Heart left ventricle (tissue), 16 donors: ENCODE data around the gene TTC7B. TPM values are rescaled to one million over a fixed set of nuclear protein-coding genes. Genes with fewer than 3 reads are reported as not detected.
A peak's percentile ranks its signal among the peaks of the same experiment; 100 is the strongest.

ENCODE experiments used
- ATAC-seq, 4 donors: fragments of 200-7000 bp; cut with Tn5 transposase; one replicate each; pipeline ENCODE4 v1.9.1; 2020 to 2022; ENCODE audit warnings: moderate library complexity in 4 of 4, mild to moderate bottlenecking in 3 of 4, moderate number of reproducible peaks in 1 of 4
- DNase-seq, 5 donors: peaks; one replicate each; pipeline ENCODE4 v3.0.0-alpha.2; 2020
- H3K27ac ChIP-seq, 12 donors: fragments of 200-600 bp; sonication (generic) in 4 of 12; one replicate each; pipeline versions ENCODE4 v1.5.0 to v1.8.0; 2016 to 2022; ENCODE audit warnings: mild to moderate bottlenecking in 2 of 12
- H3K27me3 ChIP-seq, 9 donors: fragments of 200-600 bp; sonication (generic) in 2 of 9; one replicate each; pipeline versions ENCODE4 v1.5.1 to v1.8.0; 2016 to 2022; ENCODE audit warnings: mild to moderate bottlenecking in 3 of 9
- H3K36me3 ChIP-seq, 9 donors: fragments of 200-600 bp; sonication (generic) in 2 of 9; one replicate each; pipeline versions ENCODE4 v1.5.0 to v1.8.0; 2018 to 2022; ENCODE audit warnings: mild to moderate bottlenecking in 2 of 9
- H3K4me1 ChIP-seq, 12 donors: fragments of 200-600 bp; sonication (generic) in 4 of 12; one replicate each; pipeline versions ENCODE4 v1.5.0 to v1.8.0; 2016 to 2022; ENCODE audit warnings: mild to moderate bottlenecking in 3 of 12
- H3K4me3 ChIP-seq, 12 donors: fragments of 200-600 bp; sonication (generic) in 4 of 12; one replicate each; pipeline versions ENCODE4 v1.5.0 to v1.8.0; 2017 to 2022; ENCODE audit warnings: mild to moderate bottlenecking in 9 of 12, moderate library complexity in 4 of 12
- H3K9me3 ChIP-seq, 12 donors: fragments of 200-600 bp; sonication (generic) in 4 of 12; one replicate each; pipeline versions ENCODE4 v1.5.0 to v1.8.0; 2016 to 2022; ENCODE audit warnings: mild to moderate bottlenecking in 1 of 12
- CTCF ChIP-seq, 12 donors: fragments of 200-600 bp; sonication (generic) in 4 of 12; IDR thresholded peaks; one replicate each; pipeline versions ENCODE4 v1.5.0 to v1.8.0; 2018 to 2022; ENCODE audit warnings: antibody characterized with exemption in 12 of 12, mild to moderate bottlenecking in 5 of 12
- POLR2A ChIP-seq, 2 donors: fragments of 450-650 bp; IDR thresholded peaks; one replicate each; pipeline ENCODE4 v1.6.1; 2017; ENCODE audit warnings: antibody characterized with exemption in 2 of 2, mild to moderate bottlenecking in 2 of 2, moderate library complexity in 2 of 2
- WGBS, 4 donors: extraction: QIAGEN DNeasy Blood & Tissue Kit in 2 of 4; methylation state at CpG; one replicate each; pipeline versions ENCODE4 v1.1.5 to v1.1.7; 2013 to 2018; 5-methylcytosine and 5-hydroxymethylcytosine counted together
- intact Hi-C, 10 donors: fragments of 100-400 bp; cut with DNase I; formaldehyde crosslinking; loops; one replicate each; pipeline versions ENCODE4 v1.11.1 to v1.14.2; 2022
- polyA plus RNA-seq, 2 donors: library from polyadenylated mRNA; stranded (reverse); fragments of 200-250 nt; gene quantifications; one replicate each; pipeline ENCODE4 v1.2.3, GENCODE V29; 2013
- total RNA-seq, 9 donors: library from RNA; depleted of rRNA in 2 of 9; stranded (reverse); fragments of >200 nt in 2 of 9; fragmentation: NEBNext Ultra II Directional in 3 of 9; extraction: Animal tissue kit (Norgen Biotek cat#: 25700) in 3 of 9; gene quantifications; one replicate each; pipeline versions ENCODE4 v1.1.0 to v1.2.4, GENCODE V29; 2016 to 2023
- donor health status: ischemic (EF 13 %, LVEDD 7.1; RV severe dilation, severe dysfunction).
- donor health status: healthy with polysubstance abuse.
- donor health status: DM: no; HTN: yes; CAD: no.
- donor health status: DM: no; HTN: no; CAD: no.
- donor health status: ischemic (EF 25% LVEDD 6.9; RV normal size, moderate dysfunction).
- donor health status: ischemic (EF 25% LVEDD 5.7; RV mildly dilated, moderate dysfunction).
- donor health status: healthy.
- donor health status: DM: yes; HTN: yes; CAD: no.
- donor health status: ischemic (EF 35%, LVEDD 5.7; RV mildly dilated, moderate dysfunction).
- donor health status: nonischemic (EF 11% LVEDD 7.7; RV severe dilation, severe dysfunction).
- donor health status: DM: yes; HTN: yes; CAD: no.
- donor health status: PGD.
- donor health status: ischemic (EF 29% LVEDD 5.4; RV normal size, mild dysfunction).
- donor health status: nonischemic (EF 23%, LVEDD 6.1; RV moderate dilation, normal function).

TTC7B gene
- total and polyA plus RNA-seq, 11 donors = 20.3 to 76.1 (median 62.6) TPM

GRCh38 chr14:90730206-90730766 lies 85.9 kb downstream of the TTC7B start:
- TF ChIP-seq CTCF (IDR thresholded peaks at IDR 0.05) = no peak
- Histone ChIP-seq H3K4me3 (no peak overlapping the region), H3K4me1 (peaks cover 0 to 25% (median 2%) of the 10 kb centered on the region in 12 donors), H3K27me3 (no peaks in the 10 kb centered on the region), H3K27ac (no peak overlapping the region), H3K9me3 (no peaks in the 10 kb centered on the region), H3K36me3 (peaks cover 0 to 19% (median 3%) of the 10 kb centered on the region in 9 donors)
- 82 to 95% (median 88%) methylated on average over 9 of the region's 9 CpGs for WGBS, 4 donors
- ATAC-seq (no peak), DNase-seq (no peak)
- intact Hi-C loops = no loop called here

- H3K27ac ChIP-seq = no peak overlapping the region
- no peak for ATAC-seq
- H3K4me3 ChIP-seq = no peak overlapping the region
- H3K4me1 ChIP-seq = peaks cover 0 to 25% (median 2%) of the 10 kb centered on the region in 12 donors
- peaks cover 0 to 29% (median 3%) of the 10 kb centered on the region in 9 donors for H3K36me3 ChIP-seq
- H3K27me3 ChIP-seq = no peaks in the 10 kb centered on the region
- TF ChIP-seq CTCF (IDR thresholded peaks at IDR 0.05) = no peak
- TF ChIP-seq POLR2A (IDR thresholded peaks at IDR 0.05) = no peak
- no peak for DNase-seq
- intact Hi-C loops = no loop called here
- WGBS, 4 donors = 85 to 93% (median 92%) methylated on average over 5 of the region's 5 CpGs
- no peaks in the 10 kb centered on the region for H3K9me3 ChIP-seq
These were observed 87.3 kb downstream of the TTC7B start for GRCh38 chr14:90728951-90729350.

GRCh38 chr14:90727082-90727481 lies 89.1 kb downstream of the TTC7B start:
- DNase-seq (no peak), ATAC-seq (no peak)
- H3K27me3 ChIP-seq = no peaks in the 10 kb centered on the region
- peaks cover 0 to 33% (median 3%) of the 10 kb centered on the region in 9 donors for H3K36me3 ChIP-seq
- H3K4me3 ChIP-seq = no peak overlapping the region
- H3K27ac ChIP-seq = peak overlapping the region in 1 of 12 donors; percentile 21
- intact Hi-C loops = no loop called here
- no peaks in the 10 kb centered on the region for H3K9me3 ChIP-seq
- H3K4me1 ChIP-seq = peaks cover 0 to 16% (median 0%) of the 10 kb centered on the region in 12 donors
- WGBS, 4 donors = 77 to 84% (median 83%) methylated on average over 13 of the region's 13 CpGs
- TF ChIP-seq POLR2A (IDR thresholded peaks at IDR 0.05) = no peak
- TF ChIP-seq CTCF (IDR thresholded peaks at IDR 0.05) = no peak

- TF ChIP-seq CTCF (IDR thresholded peaks at IDR 0.05) = peak in 5 of 12 donors; percentile 9 to 32 (median 23)
- no peak for TF ChIP-seq POLR2A (IDR thresholded peaks at IDR 0.05)
- Histone ChIP-seq H3K27ac (peak overlapping the region in 1 of 12 donors; percentile 21), H3K36me3 (peaks cover 0 to 34% (median 3%) of the 10 kb centered on the region in 9 donors), H3K9me3 (no peaks in the 10 kb centered on the region), H3K4me1 (peaks cover 0 to 12% (median 0%) of the 10 kb centered on the region in 12 donors), H3K4me3 (no peak overlapping the region), H3K27me3 (no peaks in the 10 kb centered on the region)
- DNase-seq (peak in 1 of 5 donors; percentile 33), ATAC-seq (peak in 3 of 4 donors; percentile 47 to 65 (median 49))
- intact Hi-C loops = no loop called here
- WGBS, 4 donors = 51 to 61% (median 56%) methylated on average over 9 of the region's 9 CpGs
These were observed 89.6 kb downstream of the TTC7B start for GRCh38 chr14:90726656-90727055.
